ENCODE results near the gene KLHDC4. TPM values are rescaled to one million over a fixed set of nuclear protein-coding genes. Genes with fewer than 3 reads are reported as not detected.

Gene KLHDC4
- total and polyA plus RNA-seq, 10 of the 15 experiments (the other 5 are each of a cell fraction or from before 2014, with no cell fraction given): 0.80 to 62.1 (median 32.8) TPM

DNA sequence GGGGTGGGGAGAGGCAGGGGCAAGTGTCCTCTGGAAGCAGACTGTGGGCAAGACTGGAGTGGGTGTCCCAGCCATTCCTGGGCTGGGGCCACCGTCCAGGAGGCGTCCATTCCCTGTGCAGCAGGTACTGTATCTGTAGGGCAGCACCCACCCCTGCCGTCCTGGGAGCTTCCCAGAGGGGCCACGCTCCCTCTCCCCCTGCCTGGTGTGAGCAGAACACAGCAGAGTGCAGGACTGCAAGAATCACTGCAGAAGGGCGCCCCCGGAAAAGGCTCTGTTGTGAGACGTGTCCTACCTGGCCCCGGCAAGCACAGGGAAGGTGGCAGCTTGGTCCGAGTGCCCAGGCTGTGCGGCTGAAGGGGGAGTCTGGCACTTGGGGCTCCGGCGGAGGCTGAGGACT lies 70.3 kb downstream of the KLHDC4 start (continued):
- TF ChIP-seq, protein P1, sequence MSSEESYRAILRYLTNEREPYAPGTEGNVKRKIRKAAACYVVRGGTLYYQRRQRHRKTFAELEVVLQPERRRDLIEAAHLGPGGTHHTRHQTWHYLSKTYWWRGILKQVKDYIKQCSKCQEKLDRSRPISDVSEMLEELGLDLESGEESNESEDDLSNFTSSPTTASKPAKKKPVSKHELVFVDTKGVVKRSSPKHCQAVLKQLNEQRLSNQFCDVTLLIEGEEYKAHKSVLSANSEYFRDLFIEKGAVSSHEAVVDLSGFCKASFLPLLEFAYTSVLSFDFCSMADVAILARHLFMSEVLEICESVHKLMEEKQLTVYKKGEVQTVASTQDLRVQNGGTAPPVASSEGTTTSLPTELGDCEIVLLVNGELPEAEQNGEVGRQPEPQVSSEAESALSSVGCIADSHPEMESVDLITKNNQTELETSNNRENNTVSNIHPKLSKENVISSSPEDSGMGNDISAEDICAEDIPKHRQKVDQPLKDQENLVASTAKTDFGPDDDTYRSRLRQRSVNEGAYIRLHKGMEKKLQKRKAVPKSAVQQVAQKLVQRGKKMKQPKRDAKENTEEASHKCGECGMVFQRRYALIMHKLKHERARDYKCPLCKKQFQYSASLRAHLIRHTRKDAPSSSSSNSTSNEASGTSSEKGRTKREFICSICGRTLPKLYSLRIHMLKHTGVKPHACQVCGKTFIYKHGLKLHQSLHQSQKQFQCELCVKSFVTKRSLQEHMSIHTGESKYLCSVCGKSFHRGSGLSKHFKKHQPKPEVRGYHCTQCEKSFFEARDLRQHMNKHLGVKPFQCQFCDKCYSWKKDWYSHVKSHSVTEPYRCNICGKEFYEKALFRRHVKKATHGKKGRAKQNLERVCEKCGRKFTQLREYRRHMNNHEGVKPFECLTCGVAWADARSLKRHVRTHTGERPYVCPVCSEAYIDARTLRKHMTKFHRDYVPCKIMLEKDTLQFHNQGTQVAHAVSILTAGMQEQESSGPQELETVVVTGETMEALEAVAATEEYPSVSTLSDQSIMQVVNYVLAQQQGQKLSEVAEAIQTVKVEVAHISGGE (CRISPR knock-in tag; IDR thresholded peaks at IDR 0.05): no peak
- TF ChIP-seq, protein P2, sequence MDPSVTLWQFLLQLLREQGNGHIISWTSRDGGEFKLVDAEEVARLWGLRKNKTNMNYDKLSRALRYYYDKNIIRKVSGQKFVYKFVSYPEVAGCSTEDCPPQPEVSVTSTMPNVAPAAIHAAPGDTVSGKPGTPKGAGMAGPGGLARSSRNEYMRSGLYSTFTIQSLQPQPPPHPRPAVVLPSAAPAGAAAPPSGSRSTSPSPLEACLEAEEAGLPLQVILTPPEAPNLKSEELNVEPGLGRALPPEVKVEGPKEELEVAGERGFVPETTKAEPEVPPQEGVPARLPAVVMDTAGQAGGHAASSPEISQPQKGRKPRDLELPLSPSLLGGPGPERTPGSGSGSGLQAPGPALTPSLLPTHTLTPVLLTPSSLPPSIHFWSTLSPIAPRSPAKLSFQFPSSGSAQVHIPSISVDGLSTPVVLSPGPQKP (IDR thresholded peaks at IDR 0.05; ENCODE audit: low read depth, low read length): no peak
- no peak for TF ChIP-seq CHD4 (IDR thresholded peaks at IDR 0.05)
- TF ChIP-seq DPF2 (IDR thresholded peaks at IDR 0.05): no peak
- TF ChIP-seq IKZF2 (IDR thresholded peaks at IDR 0.05): no peak
- TF ChIP-seq POU2F2 (IDR thresholded peaks at IDR 0.05; ENCODE audit: borderline replicate concordance, low read depth, low read length): no peak
- TF ChIP-seq MTA3 (IDR thresholded peaks at IDR 0.05; ENCODE audit: borderline replicate concordance, low read length): no peak
- TF ChIP-seq NFXL1 (IDR thresholded peaks at IDR 0.05; ENCODE audit: borderline replicate concordance): no peak
- no peak for TF ChIP-seq BACH1 (IDR thresholded peaks at IDR 0.05; ENCODE audit: borderline replicate concordance)

Measured in GM12878 (cell line).